ENCODE data around the gene KATNIP.

- TF ChIP-seq, protein P1, sequence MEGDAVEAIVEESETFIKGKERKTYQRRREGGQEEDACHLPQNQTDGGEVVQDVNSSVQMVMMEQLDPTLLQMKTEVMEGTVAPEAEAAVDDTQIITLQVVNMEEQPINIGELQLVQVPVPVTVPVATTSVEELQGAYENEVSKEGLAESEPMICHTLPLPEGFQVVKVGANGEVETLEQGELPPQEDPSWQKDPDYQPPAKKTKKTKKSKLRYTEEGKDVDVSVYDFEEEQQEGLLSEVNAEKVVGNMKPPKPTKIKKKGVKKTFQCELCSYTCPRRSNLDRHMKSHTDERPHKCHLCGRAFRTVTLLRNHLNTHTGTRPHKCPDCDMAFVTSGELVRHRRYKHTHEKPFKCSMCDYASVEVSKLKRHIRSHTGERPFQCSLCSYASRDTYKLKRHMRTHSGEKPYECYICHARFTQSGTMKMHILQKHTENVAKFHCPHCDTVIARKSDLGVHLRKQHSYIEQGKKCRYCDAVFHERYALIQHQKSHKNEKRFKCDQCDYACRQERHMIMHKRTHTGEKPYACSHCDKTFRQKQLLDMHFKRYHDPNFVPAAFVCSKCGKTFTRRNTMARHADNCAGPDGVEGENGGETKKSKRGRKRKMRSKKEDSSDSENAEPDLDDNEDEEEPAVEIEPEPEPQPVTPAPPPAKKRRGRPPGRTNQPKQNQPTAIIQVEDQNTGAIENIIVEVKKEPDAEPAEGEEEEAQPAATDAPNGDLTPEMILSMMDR (conservative IDR thresholded peaks at IDR 0.05; ENCODE audit: low read depth, low read length) = no peak
- no peak for TF ChIP-seq EZH2 (IDR thresholded peaks at IDR 0.05; ENCODE audit: low read length, unreplicated experiment)
- TF ChIP-seq EZH2phosphoT487 (IDR thresholded peaks at IDR 0.05; ENCODE audit: borderline replicate concordance, low read length) = no peak
Observed at GRCh38 chr16:27550582-27550920, 607 bp downstream of the KATNIP start.
